GM06990 (cell line): ENCODE data around the gene MINK1.
"Not testable (repeated sequence)": the region's sequence is repeated elsewhere in the genome, so short reads cannot be mapped to it uniquely, and the experiment has no call there.

Experiments used
- DNase-seq: peaks from one replicate; pipeline ENCODE4 v3.0.0-alpha.2; 2011; ENCODE audit not compliant: insufficient read length; ENCODE audit errors: extremely low read depth
- H3K27me3 ChIP-seq: replicated peaks from 2 replicates; pipeline ENCODE4 v1.6.0; 2011; ENCODE audit warnings: low read length; ENCODE audit not compliant: control insufficient read depth, insufficient read depth
- H3K36me3 ChIP-seq: 2 replicates; pipeline ENCODE4 v1.5.1; 2011; ENCODE audit warnings: low read length; ENCODE audit not compliant: control insufficient read depth, insufficient read depth
- H3K4me3 ChIP-seq: replicated peaks from 2 replicates; pipeline ENCODE4 v1.5.1; 2011; ENCODE audit warnings: low read depth, mild to moderate bottlenecking, control low read depth, low read length
- CTCF ChIP-seq: IDR thresholded peaks from 2 replicates; pipeline ENCODE4 v1.5.1; 2011; ENCODE audit warnings: low read length, control low read depth, mild to moderate bottlenecking, inconsistent platforms; ENCODE audit not compliant: insufficient read depth, poor library complexity, severe bottlenecking

MINK1 gene

GRCh38 chr17:4901108-4901647 lies 68.0 kb downstream of the MINK1 start:
- peaks cover 2% of the 10 kb centered on the region for H3K36me3 ChIP-seq
- TF ChIP-seq CTCF = no peak
- H3K4me3 ChIP-seq = peak overlapping the region; percentile 43
- DNase-seq = no peak
- H3K27me3 ChIP-seq = no peaks in the 10 kb centered on the region

DNA sequence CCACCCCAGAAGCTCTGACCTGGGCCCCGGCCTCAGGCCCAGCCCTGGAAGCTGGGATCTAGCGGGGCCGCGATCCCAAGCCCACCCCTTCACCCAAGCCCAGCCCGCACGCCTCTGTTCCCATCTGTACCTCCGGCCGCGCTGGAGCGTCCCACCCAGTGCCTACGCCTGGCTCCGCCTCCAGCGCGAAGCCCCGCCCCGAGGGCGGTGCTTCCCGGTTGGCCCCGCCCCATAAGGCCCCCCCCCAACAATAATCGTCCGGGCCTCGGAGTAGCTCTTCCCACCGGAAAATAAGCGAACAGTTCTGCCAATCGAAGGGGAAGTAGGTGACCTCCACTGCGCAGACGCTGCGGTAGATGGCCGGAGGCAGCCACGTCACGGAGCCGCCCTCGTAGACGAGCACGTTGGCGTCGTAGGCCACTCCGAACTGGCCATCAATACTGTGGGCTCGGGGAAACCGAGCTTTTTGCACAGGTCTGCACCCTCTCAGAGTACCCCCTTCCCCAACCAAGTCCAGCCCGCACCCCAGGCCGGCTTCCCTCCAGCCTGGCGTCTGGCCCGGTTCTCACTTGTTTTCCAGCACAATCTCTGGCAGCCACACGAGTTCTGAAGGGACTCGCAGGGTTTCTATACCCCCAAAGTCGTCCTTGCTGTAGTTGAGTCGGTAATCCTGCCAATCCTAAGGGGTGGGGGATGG lies 68.7 kb downstream of the MINK1 start:
- H3K36me3 ChIP-seq = peaks cover 2% of the 10 kb centered on the region; the same call in 1 of the 2 replicates
- DNase-seq = peak; percentile 63
- no peaks in the 10 kb centered on the region for H3K27me3 ChIP-seq
- no peak for TF ChIP-seq CTCF
- no peak overlapping the region for H3K4me3 ChIP-seq

DNA sequence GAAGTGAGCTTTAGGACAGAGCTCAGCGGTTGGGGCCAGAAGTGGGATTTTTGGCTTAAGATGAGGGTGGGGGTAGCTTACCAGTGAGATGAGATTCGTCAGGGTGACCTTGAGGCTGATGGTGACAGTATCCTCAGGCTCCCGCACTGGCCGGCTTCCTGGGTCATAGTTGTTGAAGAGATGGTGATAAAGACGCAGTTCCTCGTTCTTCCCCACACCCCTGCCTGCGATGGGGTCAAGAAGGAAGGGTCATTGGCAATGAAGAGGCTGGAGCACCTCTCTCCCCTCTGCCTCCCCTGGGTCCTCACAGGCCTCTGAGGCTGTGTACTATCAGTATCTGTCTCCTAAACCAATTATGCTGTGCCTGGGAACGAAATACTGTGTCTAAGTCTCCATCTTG lies 69.4 kb downstream of the MINK1 start:
- no peak for DNase-seq
- Histone ChIP-seq H3K4me3 (no peak overlapping the region), H3K36me3 (peaks cover 2% of the 10 kb centered on the region; the same call in 1 of the 2 replicates), H3K27me3 (no peaks in the 10 kb centered on the region)
- no peak for TF ChIP-seq CTCF

GRCh38 chr17:4903051-4903818 lies 70.1 kb downstream of the MINK1 start, which contains the start of gene CHRNE:
Gene CHRNE (minus strand): TSS chr17:4903098. CDS start chr17:4903063, 35 bp downstream.
- Histone ChIP-seq H3K27me3 (no peaks in the 10 kb centered on the region), H3K4me3 (no peak within 1 kb of the TSS), H3K36me3 (no peaks in the 10 kb centered on the region)
- TF ChIP-seq CTCF = peak; percentile 73
- peak; percentile 56 for DNase-seq

DNA sequence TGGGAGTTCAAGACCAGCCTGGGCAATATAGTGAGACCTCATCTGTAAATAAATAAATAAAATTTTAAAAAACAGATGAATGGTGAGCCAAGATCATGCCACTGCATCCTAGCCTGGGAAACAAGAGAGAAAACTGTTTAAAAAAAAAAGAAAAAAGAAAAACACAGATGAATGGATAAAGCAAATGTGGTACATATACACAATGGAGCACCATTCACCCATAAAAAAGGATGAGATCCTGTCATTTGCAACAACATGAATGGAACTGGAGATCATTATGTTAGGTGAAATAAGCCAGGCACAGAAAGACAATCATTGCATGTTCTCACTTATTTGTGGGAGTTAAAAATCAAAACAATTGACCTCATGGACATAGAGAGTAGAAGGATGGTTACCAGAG lies 73.5 kb downstream of the MINK1 start:
- DNase-seq, H3K4me3 ChIP-seq, H3K36me3 ChIP-seq, H3K27me3 ChIP-seq: not testable (repeated sequence)

DNA sequence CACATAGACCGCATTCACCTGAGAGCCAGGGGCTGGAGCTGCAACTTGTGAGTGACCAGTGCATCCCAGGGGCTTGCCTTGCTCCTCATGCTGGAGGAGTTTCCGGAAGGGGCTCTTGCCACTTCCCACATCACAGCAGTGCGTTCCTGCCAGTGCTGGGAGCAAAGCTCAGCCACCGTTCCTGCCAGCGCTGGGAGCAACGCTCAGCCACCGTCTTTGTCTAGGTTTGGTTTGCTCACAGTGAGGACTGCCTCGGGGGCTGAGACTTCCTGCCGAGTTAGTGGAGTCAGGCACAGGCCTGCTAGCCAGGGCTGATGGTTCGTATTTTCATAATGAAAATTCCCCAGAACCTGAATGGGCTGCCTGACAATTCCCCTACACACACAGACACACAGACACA lies 75.2 kb downstream of the MINK1 start:
- no peak for TF ChIP-seq CTCF
- H3K27me3 ChIP-seq = no peaks in the 10 kb centered on the region
- H3K4me3 ChIP-seq = no peak overlapping the region
- no peak for DNase-seq
- no peaks in the 10 kb centered on the region for H3K36me3 ChIP-seq
